ENCODE results near the gene SLC4A5. TPM values are rescaled to one million over a fixed set of nuclear protein-coding genes. Genes with fewer than 3 reads are reported as not detected.

Gene SLC4A5, protein sequence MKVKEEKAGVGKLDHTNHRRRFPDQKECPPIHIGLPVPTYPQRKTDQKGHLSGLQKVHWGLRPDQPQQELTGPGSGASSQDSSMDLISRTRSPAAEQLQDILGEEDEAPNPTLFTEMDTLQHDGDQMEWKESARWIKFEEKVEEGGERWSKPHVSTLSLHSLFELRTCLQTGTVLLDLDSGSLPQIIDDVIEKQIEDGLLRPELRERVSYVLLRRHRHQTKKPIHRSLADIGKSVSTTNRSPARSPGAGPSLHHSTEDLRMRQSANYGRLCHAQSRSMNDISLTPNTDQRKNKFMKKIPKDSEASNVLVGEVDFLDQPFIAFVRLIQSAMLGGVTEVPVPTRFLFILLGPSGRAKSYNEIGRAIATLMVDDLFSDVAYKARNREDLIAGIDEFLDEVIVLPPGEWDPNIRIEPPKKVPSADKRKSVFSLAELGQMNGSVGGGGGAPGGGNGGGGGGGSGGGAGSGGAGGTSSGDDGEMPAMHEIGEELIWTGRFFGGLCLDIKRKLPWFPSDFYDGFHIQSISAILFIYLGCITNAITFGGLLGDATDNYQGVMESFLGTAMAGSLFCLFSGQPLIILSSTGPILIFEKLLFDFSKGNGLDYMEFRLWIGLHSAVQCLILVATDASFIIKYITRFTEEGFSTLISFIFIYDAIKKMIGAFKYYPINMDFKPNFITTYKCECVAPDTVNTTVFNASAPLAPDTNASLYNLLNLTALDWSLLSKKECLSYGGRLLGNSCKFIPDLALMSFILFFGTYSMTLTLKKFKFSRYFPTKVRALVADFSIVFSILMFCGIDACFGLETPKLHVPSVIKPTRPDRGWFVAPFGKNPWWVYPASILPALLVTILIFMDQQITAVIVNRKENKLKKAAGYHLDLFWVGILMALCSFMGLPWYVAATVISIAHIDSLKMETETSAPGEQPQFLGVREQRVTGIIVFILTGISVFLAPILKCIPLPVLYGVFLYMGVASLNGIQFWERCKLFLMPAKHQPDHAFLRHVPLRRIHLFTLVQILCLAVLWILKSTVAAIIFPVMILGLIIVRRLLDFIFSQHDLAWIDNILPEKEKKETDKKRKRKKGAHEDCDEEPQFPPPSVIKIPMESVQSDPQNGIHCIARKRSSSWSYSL
- total RNA-seq (2021) (0.62 to 1.8 TPM (median 1.2 TPM) in 3 replicates), Bru-seq, nascent RNA (percentile 21 among the genes with signal in this experiment)
- long read RNA-seq, experiment 1, partial matches to known transcripts: 0 of 1 reads
- long read RNA-seq, experiment 1, other reads (novel, unspliced or antisense): 1 of 1 reads
- long read RNA-seq, experiment 2: 0 reads
- long read RNA-seq, experiment 3: 0 reads

DNA sequence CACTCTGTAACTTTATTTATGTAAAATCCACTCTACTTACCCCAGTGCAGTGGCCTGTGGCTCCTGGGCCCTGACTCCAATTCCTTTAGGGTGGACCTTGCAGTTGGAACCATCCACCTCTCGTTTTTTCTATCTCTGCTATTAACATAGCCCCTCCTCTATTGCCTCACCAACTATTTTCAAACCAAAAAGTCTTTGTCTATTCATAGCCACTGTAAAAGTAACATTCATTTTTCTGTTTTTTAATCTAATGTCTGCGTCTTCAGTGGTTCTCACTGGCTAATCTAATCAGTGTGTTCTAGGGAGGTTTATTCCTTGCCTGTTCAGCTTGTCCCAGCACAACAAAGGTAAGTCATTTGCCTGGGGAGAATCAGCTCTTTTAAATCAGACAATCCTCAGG, at the start of gene SLC4A5:
Gene SLC4A5, minus strand, starts transcription at position 101 of the 400 bp plus-strand sequence. CDS start 28,393 bp downstream, outside the sequence.
- TF ChIP-seq FOXK1 (CRISPR knock-in tag; IDR thresholded peaks at IDR 0.05) (no peak), ETV6 (CRISPR knock-in tag; IDR thresholded peaks at IDR 0.05) (no peak), EMX1 (CRISPR knock-in tag; IDR thresholded peaks at IDR 0.05) (no peak), RORB (CRISPR knock-in tag; IDR thresholded peaks at IDR 0.05) (no peak), IRF2 (CRISPR knock-in tag; IDR thresholded peaks at IDR 0.05; ENCODE audit: borderline replicate concordance, low read depth) (no peak), ZNF121 (CRISPR knock-in tag; IDR thresholded peaks at IDR 0.05) (no peak), JUN (CRISPR knock-in tag; IDR thresholded peaks at IDR 0.05) (no peak), FOXP1 (CRISPR knock-in tag; IDR thresholded peaks at IDR 0.05; ENCODE audit: borderline replicate concordance) (no peak)
- TF ChIP-seq, protein P1, sequence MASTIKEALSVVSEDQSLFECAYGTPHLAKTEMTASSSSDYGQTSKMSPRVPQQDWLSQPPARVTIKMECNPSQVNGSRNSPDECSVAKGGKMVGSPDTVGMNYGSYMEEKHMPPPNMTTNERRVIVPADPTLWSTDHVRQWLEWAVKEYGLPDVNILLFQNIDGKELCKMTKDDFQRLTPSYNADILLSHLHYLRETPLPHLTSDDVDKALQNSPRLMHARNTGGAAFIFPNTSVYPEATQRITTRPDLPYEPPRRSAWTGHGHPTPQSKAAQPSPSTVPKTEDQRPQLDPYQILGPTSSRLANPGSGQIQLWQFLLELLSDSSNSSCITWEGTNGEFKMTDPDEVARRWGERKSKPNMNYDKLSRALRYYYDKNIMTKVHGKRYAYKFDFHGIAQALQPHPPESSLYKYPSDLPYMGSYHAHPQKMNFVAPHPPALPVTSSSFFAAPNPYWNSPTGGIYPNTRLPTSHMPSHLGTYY (CRISPR knock-in tag; IDR thresholded peaks at IDR 0.05): no peak
- CTCF ChIA-PET: interaction anchor here (3.5 kb wide), 1 partner anchor 8 kb away, joined by 36 read pairs; no protein-coding TSS in a partner anchor
- H3K27me3 Mint-ChIP-seq (ENCODE audit: low read depth): peaks cover 25% of the 10 kb centered on the region
- no peaks in the 10 kb centered on the region for H3K36me3 Mint-ChIP-seq
- POLR2A ChIA-PET: no interaction called here
- H3K4me1 Mint-ChIP-seq: no peaks in the 10 kb centered on the region
- no peak within 1 kb of the TSS for H3K27ac Mint-ChIP-seq
- ATAC-seq (no peak), DNase-seq (ENCODE audit: low spot score) (no peak)
- no peaks in the 10 kb centered on the region for H3K9me3 Mint-ChIP-seq
- H3K4me3 Mint-ChIP-seq: no peak within 1 kb of the TSS

GRCh38 chr2:74392449-74392743, 49.2 kb upstream of the SLC4A5 start:
- ATAC-seq: no peak
- no peak for DNase-seq (ENCODE audit: low spot score)
- ChIA-PET CTCF (interaction anchor here (1.0 to 3.3 kb wide), 13 partner anchors 9 to 564 kb away, joined by 3 to 36 read pairs (median 12); partner anchors contain the start of genes CCDC142, STAMBP and TTC31), POLR2A (interaction anchor here (0.6 to 1.6 kb wide), 7 partner anchors 10 to 66 kb away, joined by 3 to 12 read pairs (median 3); partner anchors contain the start of gene WBP1)
- peak overlapping the region; percentile 75; the same call in 1 of the 2 replicates for H3K27ac Mint-ChIP-seq
- no peak overlapping the region; the same call in 1 of the 2 replicates for H3K4me3 Mint-ChIP-seq
- H3K27me3 Mint-ChIP-seq (ENCODE audit: low read depth): no peaks in the 10 kb centered on the region; the same call in none of the 2 replicates
- no peaks in the 10 kb centered on the region for H3K36me3 Mint-ChIP-seq
- H3K4me1 Mint-ChIP-seq: peaks cover 4% of the 10 kb centered on the region; the same call in 1 of the 2 replicates
- H3K9me3 Mint-ChIP-seq: no peaks in the 10 kb centered on the region
- TF ChIP-seq TEAD1 (CRISPR knock-in tag; IDR thresholded peaks at IDR 0.05): no peak
- TF ChIP-seq NFATC4 (CRISPR knock-in tag; IDR thresholded peaks at IDR 0.05): no peak
- TF ChIP-seq ATF6 (CRISPR knock-in tag; IDR thresholded peaks at IDR 0.05): no peak
- TF ChIP-seq ZNF281 (CRISPR knock-in tag; IDR thresholded peaks at IDR 0.05): no peak
- TF ChIP-seq NFYB (CRISPR knock-in tag; conservative IDR thresholded peaks at IDR 0.05; ENCODE audit: low read depth): no peak
- no peak for TF ChIP-seq SOX15 (CRISPR knock-in tag; IDR thresholded peaks at IDR 0.05)
- no peak for TF ChIP-seq EMX1 (CRISPR knock-in tag; IDR thresholded peaks at IDR 0.05)
- no peak for TF ChIP-seq MYBL2 (CRISPR knock-in tag; IDR thresholded peaks at IDR 0.05)
- TF ChIP-seq GRHL2 (CRISPR knock-in tag; IDR thresholded peaks at IDR 0.05; ENCODE audit: insufficient replicate concordance, severe bottlenecking): no peak
- no peak for TF ChIP-seq ZNF416 (CRISPR knock-in tag; IDR thresholded peaks at IDR 0.05)
- no peak for TF ChIP-seq USF2 (CRISPR knock-in tag; IDR thresholded peaks at IDR 0.05)
- TF ChIP-seq, protein P2, sequence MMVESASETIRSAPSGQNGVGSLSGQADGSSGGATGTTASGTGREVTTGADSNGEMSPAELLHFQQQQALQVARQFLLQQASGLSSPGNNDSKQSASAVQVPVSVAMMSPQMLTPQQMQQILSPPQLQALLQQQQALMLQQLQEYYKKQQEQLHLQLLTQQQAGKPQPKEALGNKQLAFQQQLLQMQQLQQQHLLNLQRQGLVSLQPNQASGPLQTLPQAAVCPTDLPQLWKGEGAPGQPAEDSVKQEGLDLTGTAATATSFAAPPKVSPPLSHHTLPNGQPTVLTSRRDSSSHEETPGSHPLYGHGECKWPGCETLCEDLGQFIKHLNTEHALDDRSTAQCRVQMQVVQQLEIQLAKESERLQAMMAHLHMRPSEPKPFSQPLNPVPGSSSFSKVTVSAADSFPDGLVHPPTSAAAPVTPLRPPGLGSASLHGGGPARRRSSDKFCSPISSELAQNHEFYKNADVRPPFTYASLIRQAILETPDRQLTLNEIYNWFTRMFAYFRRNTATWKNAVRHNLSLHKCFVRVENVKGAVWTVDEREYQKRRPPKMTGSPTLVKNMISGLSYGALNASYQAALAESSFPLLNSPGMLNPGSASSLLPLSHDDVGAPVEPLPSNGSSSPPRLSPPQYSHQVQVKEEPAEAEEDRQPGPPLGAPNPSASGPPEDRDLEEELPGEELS (CRISPR knock-in tag; IDR thresholded peaks at IDR 0.05): no peak
- TF ChIP-seq, protein P3, sequence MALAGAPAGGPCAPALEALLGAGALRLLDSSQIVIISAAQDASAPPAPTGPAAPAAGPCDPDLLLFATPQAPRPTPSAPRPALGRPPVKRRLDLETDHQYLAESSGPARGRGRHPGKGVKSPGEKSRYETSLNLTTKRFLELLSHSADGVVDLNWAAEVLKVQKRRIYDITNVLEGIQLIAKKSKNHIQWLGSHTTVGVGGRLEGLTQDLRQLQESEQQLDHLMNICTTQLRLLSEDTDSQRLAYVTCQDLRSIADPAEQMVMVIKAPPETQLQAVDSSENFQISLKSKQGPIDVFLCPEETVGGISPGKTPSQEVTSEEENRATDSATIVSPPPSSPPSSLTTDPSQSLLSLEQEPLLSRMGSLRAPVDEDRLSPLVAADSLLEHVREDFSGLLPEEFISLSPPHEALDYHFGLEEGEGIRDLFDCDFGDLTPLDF (CRISPR knock-in tag; IDR thresholded peaks at IDR 0.05): no peak
- TF ChIP-seq NFE2L1 (CRISPR knock-in tag; IDR thresholded peaks at IDR 0.05): no peak
